Uterus (tissue), 4 donors: ENCODE results near the gene PDGFC. TPM values are rescaled to one million over a fixed set of nuclear protein-coding genes. Genes with fewer than 3 reads are reported as not detected.

Source experiments
- DNase-seq, 2 donors: peaks; one replicate each; pipeline ENCODE4 v3.0.0-alpha.2; 2019 to 2020
- H3K27ac ChIP-seq, 2 donors: fragments of 200-600 bp; sonication (generic); 1 replicate in 1 of 2; 2 replicates in 1 of 2; pipeline ENCODE4 v1.5.1; 2016 to 2018
- H3K27me3 ChIP-seq, 2 donors: fragments of 200-600 bp; sonication (generic); one replicate each; pipeline ENCODE4 v1.5.1; 2018 to 2019; ENCODE audit warnings: control low read depth in 1 of 2
- H3K36me3 ChIP-seq, 2 donors: fragments of 200-600 bp; sonication (generic); one replicate each; pipeline ENCODE4 v1.5.1; 2019; ENCODE audit warnings: control low read depth in 1 of 2
- H3K4me1 ChIP-seq, 2 donors: fragments of 200-600 bp; sonication (generic); one replicate each; pipeline ENCODE4 v1.5.1; 2018 to 2019; ENCODE audit warnings: control low read depth in 1 of 2
- H3K4me3 ChIP-seq, 2 donors: fragments of 200-600 bp; sonication (generic); 1 replicate in 1 of 2; 2 replicates in 1 of 2; pipeline ENCODE4 v1.5.1; 2018 to 2019; ENCODE audit warnings: mild to moderate bottlenecking in 1 of 2
- H3K9me3 ChIP-seq, 2 donors: fragments of 200-600 bp; sonication (generic); one replicate each; pipeline ENCODE4 v1.5.1; 2019; ENCODE audit warnings: control low read depth in 1 of 2
- POLR2A ChIP-seq, 2 donors: fragments of 450-650 bp; IDR thresholded peaks; one replicate each; pipeline ENCODE4 v1.6.1; 2016; ENCODE audit warnings: antibody characterized with exemption in 2 of 2, mild to moderate bottlenecking in 1 of 2, moderate library complexity in 1 of 2
- intact Hi-C: fragments of 100-400 bp; cut with DNase I; formaldehyde crosslinking; loops from one replicate; pipeline ENCODE4 v1.15.1; 2023; ENCODE audit warnings: low total_unique reads
- total RNA-seq, 4 donors: library from RNA; depleted of rRNA in 3 of 4; stranded (reverse); fragments of >200 nt in 3 of 4; gene quantifications; one replicate each; pipeline versions ENCODE4 v1.1.0 to v1.2.4, GENCODE V29; 2014 to 2023
- TF ChIP-seq, protein P1 (sequence below), 4 experiments: fragments of 200-600 bp in 2 of 4; fragments of 450-650 bp in 2 of 4; sonication (generic) in 2 of 4; IDR thresholded peaks; one replicate each; pipeline ENCODE4 v1.5.1; 2016 to 2019; ENCODE audit warnings: antibody characterized with exemption in 4 of 4, mild to moderate bottlenecking in 2 of 4, moderate library complexity in 1 of 4
- donor health status: DM: yes; HTN: yes; CAD: no.

Gene PDGFC, protein sequence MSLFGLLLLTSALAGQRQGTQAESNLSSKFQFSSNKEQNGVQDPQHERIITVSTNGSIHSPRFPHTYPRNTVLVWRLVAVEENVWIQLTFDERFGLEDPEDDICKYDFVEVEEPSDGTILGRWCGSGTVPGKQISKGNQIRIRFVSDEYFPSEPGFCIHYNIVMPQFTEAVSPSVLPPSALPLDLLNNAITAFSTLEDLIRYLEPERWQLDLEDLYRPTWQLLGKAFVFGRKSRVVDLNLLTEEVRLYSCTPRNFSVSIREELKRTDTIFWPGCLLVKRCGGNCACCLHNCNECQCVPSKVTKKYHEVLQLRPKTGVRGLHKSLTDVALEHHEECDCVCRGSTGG
- total RNA-seq, result 100 to 1,000 TPM in 1 of 4 donors, 10 to 100 TPM in 3; 22.5 to 103 (median 70.2) TPM

DNA sequence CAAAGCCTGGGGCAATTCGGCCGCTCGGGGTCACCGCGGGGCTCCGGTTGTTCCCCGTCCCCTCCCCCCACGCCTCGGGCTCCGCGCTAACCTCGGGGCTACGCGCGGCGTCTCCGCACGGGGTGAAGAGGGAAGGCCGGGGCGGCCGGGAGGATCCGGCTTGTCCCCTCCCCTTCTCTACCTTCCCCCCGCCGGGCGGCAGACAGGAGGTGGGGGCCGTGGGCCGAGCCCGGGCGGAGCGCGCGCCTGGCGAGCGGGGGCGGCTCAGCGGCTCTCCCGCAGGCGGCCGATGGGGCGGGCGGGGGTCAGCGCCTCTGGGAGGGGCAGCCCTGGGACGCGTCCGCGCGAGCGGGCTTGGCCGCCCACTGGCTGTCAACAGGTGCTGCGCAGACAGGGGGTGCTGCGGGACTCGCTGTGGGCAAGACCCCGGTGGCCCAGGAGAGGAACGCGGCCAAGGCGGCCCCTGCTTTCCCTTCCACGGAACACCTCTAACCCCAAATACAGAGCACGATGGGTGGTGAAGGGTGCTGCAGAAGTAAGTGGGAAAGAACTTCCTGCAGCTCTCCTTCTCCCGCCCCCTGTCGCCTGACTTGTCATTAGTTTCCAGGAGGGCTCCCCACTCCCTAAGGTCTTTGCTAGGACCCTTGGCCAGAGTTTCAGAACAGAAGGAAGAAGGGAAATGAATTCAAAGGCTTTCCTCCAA, at the start of gene PDGFC:
TSS of gene PDGFC (minus strand) at position 124 of the 703 bp plus-strand sequence. CDS start 896 bp downstream, outside the sequence.
- peak; percentile 15 to 75 for TF ChIP-seq POLR2A (IDR thresholded peaks at IDR 0.05)
- TF ChIP-seq, protein P1, sequence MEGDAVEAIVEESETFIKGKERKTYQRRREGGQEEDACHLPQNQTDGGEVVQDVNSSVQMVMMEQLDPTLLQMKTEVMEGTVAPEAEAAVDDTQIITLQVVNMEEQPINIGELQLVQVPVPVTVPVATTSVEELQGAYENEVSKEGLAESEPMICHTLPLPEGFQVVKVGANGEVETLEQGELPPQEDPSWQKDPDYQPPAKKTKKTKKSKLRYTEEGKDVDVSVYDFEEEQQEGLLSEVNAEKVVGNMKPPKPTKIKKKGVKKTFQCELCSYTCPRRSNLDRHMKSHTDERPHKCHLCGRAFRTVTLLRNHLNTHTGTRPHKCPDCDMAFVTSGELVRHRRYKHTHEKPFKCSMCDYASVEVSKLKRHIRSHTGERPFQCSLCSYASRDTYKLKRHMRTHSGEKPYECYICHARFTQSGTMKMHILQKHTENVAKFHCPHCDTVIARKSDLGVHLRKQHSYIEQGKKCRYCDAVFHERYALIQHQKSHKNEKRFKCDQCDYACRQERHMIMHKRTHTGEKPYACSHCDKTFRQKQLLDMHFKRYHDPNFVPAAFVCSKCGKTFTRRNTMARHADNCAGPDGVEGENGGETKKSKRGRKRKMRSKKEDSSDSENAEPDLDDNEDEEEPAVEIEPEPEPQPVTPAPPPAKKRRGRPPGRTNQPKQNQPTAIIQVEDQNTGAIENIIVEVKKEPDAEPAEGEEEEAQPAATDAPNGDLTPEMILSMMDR (IDR thresholded peaks at IDR 0.05), result peak; percentile 20 to 64 (median 52)
- Histone ChIP-seq H3K9me3 (no peaks in the 10 kb centered on the region), H3K27ac (peak within 1 kb of the TSS; percentile 89 to 95), H3K27me3 (no peaks in the 10 kb centered on the region), H3K4me3 (peak within 1 kb of the TSS; percentile 69 to 70), H3K4me1 (peaks cover 0 to under 1% of the 10 kb centered on the region in 2 donors), H3K36me3 (no peaks in the 10 kb centered on the region)
- intact Hi-C loops, result no loop called here
- peak; percentile 81 to 82 for DNase-seq

DNA sequence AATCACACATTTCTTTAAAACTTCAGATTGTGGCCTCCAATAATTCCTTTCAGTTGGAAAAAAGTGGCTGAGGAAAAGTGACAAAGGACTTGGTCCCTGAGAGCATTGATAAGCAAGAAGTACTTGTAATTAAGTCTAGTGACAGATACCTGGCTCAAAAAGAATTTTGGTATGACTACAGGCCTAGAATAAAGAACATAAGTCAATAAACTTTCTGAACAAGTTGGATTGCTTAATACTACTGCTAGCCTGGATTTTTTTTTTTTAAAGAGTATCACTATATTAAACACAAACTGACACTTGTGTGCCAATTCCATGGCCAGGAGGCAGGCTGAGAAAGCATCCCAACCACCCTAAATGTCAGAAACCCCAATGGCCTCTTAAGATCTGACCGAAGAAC, 49.3 kb upstream of the PDGFC start:
- Histone ChIP-seq H3K36me3 (no peaks in the 10 kb centered on the region), H3K27me3 (no peaks in the 10 kb centered on the region), H3K4me3 (no peak overlapping the region), H3K4me1 (no peaks in the 10 kb centered on the region), H3K9me3 (no peaks in the 10 kb centered on the region), H3K27ac (no peak overlapping the region)
- DNase-seq, result no peak
- no peak for TF ChIP-seq POLR2A (IDR thresholded peaks at IDR 0.05)
- TF ChIP-seq, protein P1 (IDR thresholded peaks at IDR 0.05), result no peak
- intact Hi-C loops, result no loop called here

DNA sequence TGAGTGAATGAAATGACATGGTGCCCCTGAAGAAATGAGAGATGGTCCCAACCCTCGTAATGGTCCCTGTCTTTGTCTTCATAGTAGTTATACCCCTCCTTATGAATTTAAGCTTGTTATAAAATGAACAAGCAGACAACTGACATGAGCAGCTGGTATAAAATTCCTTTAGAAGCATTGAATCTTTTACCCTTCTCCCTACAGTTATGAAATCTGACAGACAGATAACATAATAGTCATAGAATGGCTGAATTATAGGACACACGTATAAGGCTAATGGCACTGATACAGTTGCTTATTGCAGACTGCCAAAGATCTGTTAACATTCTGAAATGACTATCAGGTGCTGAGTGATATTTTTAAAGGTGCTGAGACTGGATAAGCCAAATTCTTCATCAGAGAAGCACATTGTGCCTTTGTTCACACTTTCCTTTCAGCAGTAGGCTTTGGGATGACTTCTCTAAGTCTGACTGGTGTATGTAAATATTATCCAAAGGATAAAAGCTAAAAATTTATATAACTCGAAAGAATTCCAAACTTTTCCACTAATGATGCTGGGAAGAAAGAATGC, 47.4 kb upstream of the PDGFC start:
- no peaks in the 10 kb centered on the region for H3K36me3 ChIP-seq
- no peaks in the 10 kb centered on the region for H3K9me3 ChIP-seq
- DNase-seq, result no peak
- H3K27me3 ChIP-seq, result no peaks in the 10 kb centered on the region
- no peaks in the 10 kb centered on the region for H3K4me1 ChIP-seq
- H3K4me3 ChIP-seq, result no peak overlapping the region
- H3K27ac ChIP-seq, result no peak overlapping the region
- TF ChIP-seq, protein P1 (IDR thresholded peaks at IDR 0.05), result no peak
- no peak for TF ChIP-seq POLR2A (IDR thresholded peaks at IDR 0.05)
- intact Hi-C loops, result no loop called here

DNA sequence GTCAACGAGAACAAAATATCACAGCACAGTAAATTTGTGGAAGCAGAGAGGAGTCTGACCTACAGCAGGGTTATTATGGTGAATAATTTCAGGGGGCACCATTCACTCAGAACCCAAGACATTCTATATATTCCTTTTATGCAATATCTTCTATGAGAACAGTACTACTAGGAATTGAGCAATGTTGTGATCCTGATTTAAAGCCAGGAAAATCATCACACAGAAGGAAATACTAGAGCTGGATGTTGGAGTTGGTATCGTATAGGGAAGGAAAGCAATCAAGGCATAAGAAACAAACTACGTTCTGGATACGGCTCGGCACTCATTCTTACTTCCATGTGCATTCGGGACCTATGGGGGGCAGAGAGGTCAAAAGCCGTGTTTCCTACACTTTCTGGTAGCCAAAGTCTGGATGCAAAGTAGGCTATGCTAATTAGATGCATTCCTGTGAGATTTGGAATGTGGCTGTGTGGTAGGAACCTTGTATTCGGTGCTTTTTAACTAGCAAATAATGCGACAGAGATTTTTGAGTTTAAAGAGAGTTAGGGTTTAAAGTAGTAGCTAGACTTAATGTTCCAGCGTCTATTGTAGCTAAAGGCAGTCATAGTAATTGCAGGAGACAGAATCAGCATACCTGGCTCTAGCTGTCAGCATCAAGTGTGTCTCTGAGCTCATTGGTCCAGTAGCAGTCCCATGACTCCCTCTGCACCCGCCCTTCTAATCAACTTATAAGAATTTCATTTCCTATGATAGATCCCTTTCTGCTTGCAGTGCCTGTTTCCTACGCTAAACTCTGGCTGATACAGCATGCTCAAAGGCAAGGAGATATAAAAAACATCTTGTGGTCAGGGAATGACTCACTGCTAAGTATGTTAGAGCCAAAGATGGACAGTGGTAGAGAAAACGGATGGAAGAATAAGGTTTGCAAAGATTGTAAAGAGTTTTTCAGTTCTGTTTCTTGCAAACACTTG, 43.3 kb upstream of the PDGFC start:
- intact Hi-C loops, result no loop called here
- no peak for TF ChIP-seq POLR2A (IDR thresholded peaks at IDR 0.05)
- TF ChIP-seq, protein P1 (IDR thresholded peaks at IDR 0.05), result no peak
- no peaks in the 10 kb centered on the region for H3K36me3 ChIP-seq

More for the DNA sequence above, 43.3 kb upstream of the PDGFC start:
- Histone ChIP-seq H3K27me3 (no peaks in the 10 kb centered on the region), H3K27ac (no peak overlapping the region), H3K9me3 (no peaks in the 10 kb centered on the region), H3K4me3 (no peak overlapping the region), H3K4me1 (no peaks in the 10 kb centered on the region)
- no peak for DNase-seq
